Middle frontal gyrus (tissue), 1 donor: ENCODE measurements around the gene MARVELD2.

Experiments used
- DNase-seq: peaks from one replicate; pipeline ENCODE4 v3.0.0-alpha.2; 2015; ENCODE audit warnings: low spot score; ENCODE audit errors: extremely low spot score

MARVELD2 gene

DNA sequence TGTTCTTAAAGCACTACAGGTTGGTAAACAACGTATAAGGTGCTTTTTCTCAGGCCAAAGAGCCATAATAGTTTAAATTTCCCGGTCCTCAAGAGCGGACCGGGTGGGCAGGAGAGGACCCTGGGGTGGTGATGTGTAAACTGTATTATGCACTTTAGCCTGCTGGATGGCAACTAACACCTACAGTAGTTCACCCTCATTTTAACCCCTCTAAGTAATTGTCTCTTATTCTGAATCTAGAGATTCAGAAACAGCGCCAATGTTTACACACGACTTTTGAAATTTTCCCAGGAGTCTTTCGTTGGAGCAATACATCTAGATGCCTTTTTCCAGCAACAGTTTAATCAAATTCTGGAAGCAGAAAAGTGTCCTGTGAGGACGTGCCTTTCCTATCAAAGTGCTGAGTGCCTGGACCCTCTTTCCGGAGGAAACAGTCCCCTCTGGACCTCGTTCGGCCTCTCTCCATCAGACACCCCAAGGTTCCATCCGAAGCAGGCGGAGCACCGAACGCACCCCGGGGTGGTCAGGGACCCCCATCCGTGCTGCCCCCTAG is 77.0 kb downstream of the MARVELD2 start:
- DNase-seq, result no peak

DNA sequence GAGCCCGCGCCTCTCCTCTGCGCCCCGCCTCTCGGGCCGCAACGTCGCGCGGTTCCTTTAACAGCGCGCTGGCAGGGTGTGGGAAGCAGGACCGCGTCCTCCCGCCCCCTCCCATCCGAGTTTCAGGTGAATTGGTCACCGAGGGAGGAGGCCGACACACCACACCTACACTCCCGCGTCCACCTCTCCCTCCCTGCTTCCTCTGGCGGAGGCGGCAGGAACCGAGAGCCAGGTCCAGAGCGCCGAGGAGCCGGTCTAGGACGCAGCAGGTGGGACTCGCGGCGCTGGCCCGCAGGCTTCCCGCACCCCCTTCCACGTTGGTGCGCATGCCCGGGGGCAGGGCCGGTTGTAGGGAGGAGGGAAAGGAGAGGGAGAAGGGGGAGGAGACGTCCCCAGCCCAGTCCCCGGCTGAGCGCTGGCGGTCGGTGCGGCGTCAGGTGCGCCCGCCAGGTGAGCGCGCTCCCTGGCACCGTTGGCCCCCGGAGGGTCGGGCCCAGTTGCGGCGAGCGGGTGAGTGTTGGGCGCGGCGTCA is 77.5 kb downstream of the MARVELD2 start, which contains the start of gene OCLN:
TSS of gene OCLN (plus strand) at position 400 of the 532 bp plus-strand sequence. CDS start 11,455 bp downstream, outside the sequence.
- DNase-seq, result no peak

DNA sequence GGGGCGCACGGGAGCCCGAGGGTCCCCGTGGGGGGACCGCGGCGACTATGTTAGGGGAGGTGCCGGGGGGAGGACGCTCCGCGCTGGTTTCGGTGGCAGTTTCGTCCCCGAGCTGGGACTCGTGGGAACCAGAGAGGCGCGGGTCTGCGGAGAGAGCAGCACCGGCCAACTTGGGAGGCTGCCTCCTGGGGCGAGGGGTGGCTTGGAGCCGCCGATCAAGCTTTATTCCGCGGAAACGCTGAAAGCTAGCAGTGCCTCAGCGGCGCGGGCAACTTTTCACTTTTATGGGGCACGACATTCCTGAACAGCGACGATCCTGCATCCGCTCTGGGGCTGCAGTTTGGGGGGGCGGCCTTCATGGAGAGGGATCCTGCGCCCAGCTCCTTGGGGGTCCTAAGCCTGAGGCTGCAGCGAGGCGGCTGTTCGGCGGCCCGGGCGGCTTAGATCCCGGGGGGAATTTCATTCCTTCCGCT is 78.0 kb downstream of the MARVELD2 start:
- DNase-seq, result no peak

DNA sequence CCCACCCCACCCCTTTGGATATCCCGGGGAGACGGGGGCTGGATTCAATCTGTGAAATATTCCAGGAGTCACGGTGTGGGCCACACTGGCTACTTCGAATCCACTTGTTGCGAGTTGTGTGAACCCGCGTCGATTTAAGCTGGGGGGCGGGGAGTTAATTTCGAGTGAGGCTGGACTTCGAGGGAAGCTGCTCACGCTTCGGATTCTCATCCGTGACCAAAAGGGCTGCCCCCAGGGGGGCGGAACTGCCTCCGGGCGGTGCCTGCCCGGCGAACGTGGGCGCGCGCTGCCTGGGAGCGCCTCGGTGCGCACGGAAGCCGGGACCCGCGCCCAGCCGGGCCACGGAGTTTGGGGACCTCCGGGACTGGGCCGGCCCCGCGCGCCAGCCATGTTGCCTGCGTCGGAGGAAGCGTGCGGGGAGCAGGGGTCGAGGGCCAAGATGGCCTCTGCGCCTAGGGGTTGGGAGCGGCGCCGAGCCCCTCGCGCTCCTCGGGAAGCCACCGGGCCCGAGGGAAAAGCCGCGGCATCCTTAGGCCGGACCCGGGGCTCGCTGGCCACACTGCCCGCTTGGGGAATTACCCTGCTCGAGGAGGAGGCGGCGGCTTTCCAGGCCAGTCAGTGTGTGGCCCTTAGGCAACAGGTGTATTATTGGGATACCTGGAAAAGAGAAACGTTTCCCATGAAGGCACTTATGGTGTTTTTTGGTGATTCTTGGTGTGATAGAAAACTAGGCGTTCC is 78.6 kb downstream of the MARVELD2 start:
- no peak for DNase-seq
